ENCODE data around the gene FAM228B.

The FAM228B gene

DNA sequence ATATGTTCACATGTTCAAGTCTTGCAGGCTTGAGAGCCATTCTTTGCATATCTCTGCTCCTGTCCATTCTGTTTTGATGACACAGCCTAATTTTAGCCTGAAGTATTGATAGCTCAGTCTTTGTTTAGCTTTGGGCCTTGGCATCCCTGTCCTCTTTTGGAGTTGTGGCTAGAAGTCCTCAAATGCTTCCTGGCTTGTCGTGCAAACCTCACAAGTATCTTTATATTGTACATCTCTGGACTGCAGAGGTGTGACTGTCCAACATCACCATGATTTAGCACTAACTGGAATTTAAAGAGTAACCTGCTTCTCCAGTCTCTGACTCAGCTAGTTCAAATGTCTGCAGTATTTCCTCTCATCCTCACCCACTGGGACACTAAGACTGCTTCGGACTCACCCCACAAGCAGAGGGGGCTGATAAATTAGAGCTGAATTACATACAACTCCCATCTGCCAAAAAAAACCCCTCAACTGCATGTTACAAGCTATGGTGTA is 11.8 kb upstream of the FAM228B start:
- H3K9ac ChIP-seq (ENCODE audit: insufficient read length, low read depth): no peak overlapping the region
- no peak for TF ChIP-seq SUZ12 (IDR thresholded peaks at IDR 0.05; ENCODE audit: extremely low read depth, insufficient read depth, insufficient read length)
- no peak for TF ChIP-seq YY1 (IDR thresholded peaks at IDR 0.05; ENCODE audit: insufficient read depth, insufficient read length)
- no peak for TF ChIP-seq ZNF274 (IDR thresholded peaks at IDR 0.05; ENCODE audit: low read depth, low read length)
- no peaks in the 10 kb centered on the region for H3K27me3 ChIP-seq (ENCODE audit: insufficient read depth, insufficient read length)
- H3K36me3 ChIP-seq (ENCODE audit: insufficient read depth, insufficient read length, low read length): no peaks in the 10 kb centered on the region
- DNase-seq (ENCODE audit: low read depth, low spot score): no peak
- H3K4me1 ChIP-seq (ENCODE audit: insufficient read depth, insufficient read length): no peaks in the 10 kb centered on the region
- H3K9me3 ChIP-seq (ENCODE audit: insufficient read depth, low read length): peaks cover 21% of the 10 kb centered on the region
- H3K4me3 ChIP-seq (ENCODE audit: insufficient read length, low read depth): no peak overlapping the region

DNA sequence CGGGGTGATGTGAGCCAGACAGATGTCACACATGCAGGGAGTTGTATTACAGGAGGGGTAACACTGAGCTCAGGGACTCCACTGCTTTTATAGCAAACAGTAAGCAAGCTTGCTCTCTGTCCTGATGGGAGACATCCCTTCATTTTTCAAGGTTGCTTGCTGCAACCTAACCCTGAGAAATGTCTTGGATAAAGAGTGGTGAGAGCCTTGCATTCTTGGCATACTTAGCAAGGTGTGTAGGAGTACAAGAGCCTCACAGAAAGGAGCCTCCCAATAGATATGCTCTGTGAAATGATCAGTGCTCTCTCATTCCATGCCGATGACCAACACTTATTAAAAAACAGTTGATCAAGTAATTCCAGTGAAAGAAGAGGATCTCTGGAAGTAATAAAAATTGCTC is 8.2 kb upstream of the FAM228B start:
- Histone ChIP-seq H3K4me1 (ENCODE audit: insufficient read depth, insufficient read length) (no peaks in the 10 kb centered on the region), H3K9me3 (ENCODE audit: insufficient read depth, low read length) (peaks cover 21% of the 10 kb centered on the region), H3K9ac (ENCODE audit: insufficient read length, low read depth) (no peak overlapping the region), H3K36me3 (ENCODE audit: insufficient read depth, insufficient read length, low read length) (no peaks in the 10 kb centered on the region), H3K4me3 (ENCODE audit: insufficient read length, low read depth) (no peak overlapping the region), H3K27me3 (ENCODE audit: insufficient read depth, insufficient read length) (no peaks in the 10 kb centered on the region)
- TF ChIP-seq ZNF274 (IDR thresholded peaks at IDR 0.05; ENCODE audit: low read depth, low read length) (no peak), SUZ12 (IDR thresholded peaks at IDR 0.05; ENCODE audit: extremely low read depth, insufficient read depth, insufficient read length) (no peak), YY1 (IDR thresholded peaks at IDR 0.05; ENCODE audit: insufficient read depth, insufficient read length) (no peak)
- DNase-seq (ENCODE audit: low read depth, low spot score): no peak

DNA sequence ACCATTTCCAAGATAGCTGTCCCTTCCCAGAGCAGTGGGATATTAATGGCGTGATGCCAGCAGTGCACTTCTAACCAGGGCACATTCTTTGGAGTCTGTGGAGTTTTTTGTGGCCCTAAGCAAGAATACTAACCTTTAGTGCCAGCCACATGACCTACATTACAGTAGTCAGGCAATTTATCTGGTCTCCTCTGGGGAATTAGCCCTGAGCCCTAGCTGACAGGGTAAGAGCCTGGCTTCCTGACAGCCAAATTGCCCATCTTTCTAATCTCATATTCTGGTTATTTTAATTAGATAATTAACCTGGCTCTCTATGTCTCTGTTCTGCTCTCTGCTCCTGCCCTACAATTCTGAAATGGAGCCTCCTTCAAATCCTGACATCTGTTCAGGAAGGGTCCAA is 5.4 kb upstream of the FAM228B start:
- Histone ChIP-seq H3K9ac (ENCODE audit: insufficient read length, low read depth) (no peak overlapping the region), H3K4me3 (ENCODE audit: insufficient read length, low read depth) (no peak overlapping the region), H3K27me3 (ENCODE audit: insufficient read depth, insufficient read length) (no peaks in the 10 kb centered on the region), H3K9me3 (ENCODE audit: insufficient read depth, low read length) (peaks cover 21% of the 10 kb centered on the region), H3K4me1 (ENCODE audit: insufficient read depth, insufficient read length) (no peaks in the 10 kb centered on the region), H3K36me3 (ENCODE audit: insufficient read depth, insufficient read length, low read length) (no peaks in the 10 kb centered on the region)
- DNase-seq (ENCODE audit: low read depth, low spot score): no peak
- TF ChIP-seq YY1 (IDR thresholded peaks at IDR 0.05; ENCODE audit: insufficient read depth, insufficient read length): no peak
- no peak for TF ChIP-seq SUZ12 (IDR thresholded peaks at IDR 0.05; ENCODE audit: extremely low read depth, insufficient read depth, insufficient read length)
- TF ChIP-seq ZNF274 (IDR thresholded peaks at IDR 0.05; ENCODE audit: low read depth, low read length): no peak

DNA sequence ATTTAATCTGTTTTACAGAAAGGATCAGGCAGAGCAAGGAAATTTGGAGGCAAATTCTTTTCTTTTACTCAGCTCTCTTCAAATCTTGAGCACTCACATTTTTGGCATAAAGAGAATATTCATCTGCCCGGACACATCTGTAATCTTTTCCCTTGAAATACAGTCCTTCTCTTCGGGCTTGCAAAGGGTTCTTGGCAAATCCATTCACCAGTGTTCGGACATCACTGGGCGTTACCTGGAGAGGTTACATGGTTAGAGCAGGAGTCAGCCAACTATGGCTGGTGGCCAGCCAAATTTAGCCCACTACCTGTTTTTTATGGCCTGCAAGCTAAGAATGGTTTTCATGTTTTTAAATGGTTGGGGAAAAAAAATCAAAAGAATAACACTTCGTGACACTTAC is 2.2 kb upstream of the FAM228B start:
- Histone ChIP-seq H3K9me3 (ENCODE audit: insufficient read depth, low read length) (no peaks in the 10 kb centered on the region), H3K4me3 (ENCODE audit: insufficient read length, low read depth) (no peak overlapping the region), H3K4me1 (ENCODE audit: insufficient read depth, insufficient read length) (no peaks in the 10 kb centered on the region), H3K36me3 (ENCODE audit: insufficient read depth, insufficient read length, low read length) (peaks cover 5% of the 10 kb centered on the region), H3K9ac (ENCODE audit: insufficient read length, low read depth) (no peak overlapping the region), H3K27me3 (ENCODE audit: insufficient read depth, insufficient read length) (no peaks in the 10 kb centered on the region)
- DNase-seq (ENCODE audit: low read depth, low spot score): no peak
- TF ChIP-seq ZNF274 (IDR thresholded peaks at IDR 0.05; ENCODE audit: low read depth, low read length) (no peak), SUZ12 (IDR thresholded peaks at IDR 0.05; ENCODE audit: extremely low read depth, insufficient read depth, insufficient read length) (no peak), YY1 (IDR thresholded peaks at IDR 0.05; ENCODE audit: insufficient read depth, insufficient read length) (no peak)

DNA sequence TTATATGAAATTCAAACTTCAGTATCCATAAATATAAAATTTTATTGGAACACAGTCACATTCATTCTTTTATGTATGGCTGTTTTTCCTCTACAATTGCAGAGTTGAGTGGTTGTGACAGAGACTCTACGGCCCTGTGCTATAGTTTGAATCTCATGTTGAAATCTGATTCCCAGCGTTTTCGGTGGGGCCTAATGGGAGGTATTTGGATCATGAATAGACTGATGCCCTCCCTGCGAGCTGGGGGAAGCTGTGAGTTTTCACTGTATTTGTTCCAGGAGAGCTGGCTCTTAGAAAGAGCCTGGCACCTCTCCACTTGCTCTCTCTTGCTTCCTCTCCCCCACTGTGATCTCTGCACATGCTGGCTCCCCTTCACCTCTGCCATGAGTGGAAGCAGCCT is 1.8 kb upstream of the FAM228B start:
- TF ChIP-seq ZNF274 (IDR thresholded peaks at IDR 0.05; ENCODE audit: low read depth, low read length): no peak
- TF ChIP-seq YY1 (IDR thresholded peaks at IDR 0.05; ENCODE audit: insufficient read depth, insufficient read length): no peak
- no peak for TF ChIP-seq SUZ12 (IDR thresholded peaks at IDR 0.05; ENCODE audit: extremely low read depth, insufficient read depth, insufficient read length)
- DNase-seq (ENCODE audit: low read depth, low spot score): no peak
- Histone ChIP-seq H3K36me3 (ENCODE audit: insufficient read depth, insufficient read length, low read length) (peaks cover 5% of the 10 kb centered on the region), H3K9ac (ENCODE audit: insufficient read length, low read depth) (no peak overlapping the region), H3K27me3 (ENCODE audit: insufficient read depth, insufficient read length) (no peaks in the 10 kb centered on the region), H3K4me3 (ENCODE audit: insufficient read length, low read depth) (no peak overlapping the region), H3K9me3 (ENCODE audit: insufficient read depth, low read length) (no peaks in the 10 kb centered on the region), H3K4me1 (ENCODE audit: insufficient read depth, insufficient read length) (no peaks in the 10 kb centered on the region)

DNA sequence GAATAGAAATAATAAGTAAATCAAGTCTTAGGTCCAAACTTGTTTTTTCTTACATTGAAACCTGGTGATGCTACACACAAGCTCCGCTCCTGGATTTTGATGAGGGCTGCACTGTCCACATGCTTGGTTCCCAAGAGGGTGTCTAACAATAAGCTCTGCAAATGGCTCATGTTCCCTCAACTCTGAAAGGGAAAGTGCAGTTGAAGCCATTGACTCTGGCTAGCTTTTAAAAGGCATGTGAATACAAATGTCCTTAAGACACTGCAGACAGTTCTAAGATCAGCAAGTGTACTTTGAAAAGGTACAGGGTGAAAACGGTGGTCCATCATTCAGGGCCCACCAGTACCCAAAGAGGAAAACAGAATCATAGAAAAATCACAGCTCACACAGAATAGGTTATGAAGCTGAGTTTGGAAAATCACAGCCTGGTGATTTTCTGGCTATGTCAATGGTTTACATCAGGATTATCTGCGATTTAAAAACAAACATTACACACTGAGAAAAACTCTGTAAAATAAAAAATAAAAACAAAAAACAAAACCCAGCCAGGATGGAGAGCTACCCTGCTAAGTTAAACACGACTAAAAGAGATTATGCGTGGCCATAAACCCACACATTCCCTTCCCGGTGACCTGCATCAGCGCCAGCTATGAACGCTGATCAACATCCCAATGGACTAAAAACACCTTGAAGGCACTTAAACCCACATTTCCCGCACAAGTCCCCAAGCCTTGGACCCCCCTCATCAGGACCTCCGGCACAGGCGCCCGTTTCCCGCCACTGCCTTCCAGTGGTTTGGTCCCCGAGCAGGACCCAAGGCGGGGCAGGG is 689 bp upstream of the FAM228B start:
- peak overlapping the region; percentile 89 for H3K9ac ChIP-seq (ENCODE audit: insufficient read length, low read depth)
- no peaks in the 10 kb centered on the region for H3K4me1 ChIP-seq (ENCODE audit: insufficient read depth, insufficient read length)
- H3K27me3 ChIP-seq (ENCODE audit: insufficient read depth, insufficient read length): no peaks in the 10 kb centered on the region
- TF ChIP-seq SUZ12 (IDR thresholded peaks at IDR 0.05; ENCODE audit: extremely low read depth, insufficient read depth, insufficient read length): no peak
- no peak for TF ChIP-seq ZNF274 (IDR thresholded peaks at IDR 0.05; ENCODE audit: low read depth, low read length)
- TF ChIP-seq YY1 (IDR thresholded peaks at IDR 0.05; ENCODE audit: insufficient read depth, insufficient read length): no peak
- H3K9me3 ChIP-seq (ENCODE audit: insufficient read depth, low read length): no peaks in the 10 kb centered on the region
- H3K36me3 ChIP-seq (ENCODE audit: insufficient read depth, insufficient read length, low read length): peaks cover 5% of the 10 kb centered on the region
- peak overlapping the region; percentile 72 for H3K4me3 ChIP-seq (ENCODE audit: insufficient read length, low read depth)
- DNase-seq (ENCODE audit: low read depth, low spot score): peak; percentile 3

DNA sequence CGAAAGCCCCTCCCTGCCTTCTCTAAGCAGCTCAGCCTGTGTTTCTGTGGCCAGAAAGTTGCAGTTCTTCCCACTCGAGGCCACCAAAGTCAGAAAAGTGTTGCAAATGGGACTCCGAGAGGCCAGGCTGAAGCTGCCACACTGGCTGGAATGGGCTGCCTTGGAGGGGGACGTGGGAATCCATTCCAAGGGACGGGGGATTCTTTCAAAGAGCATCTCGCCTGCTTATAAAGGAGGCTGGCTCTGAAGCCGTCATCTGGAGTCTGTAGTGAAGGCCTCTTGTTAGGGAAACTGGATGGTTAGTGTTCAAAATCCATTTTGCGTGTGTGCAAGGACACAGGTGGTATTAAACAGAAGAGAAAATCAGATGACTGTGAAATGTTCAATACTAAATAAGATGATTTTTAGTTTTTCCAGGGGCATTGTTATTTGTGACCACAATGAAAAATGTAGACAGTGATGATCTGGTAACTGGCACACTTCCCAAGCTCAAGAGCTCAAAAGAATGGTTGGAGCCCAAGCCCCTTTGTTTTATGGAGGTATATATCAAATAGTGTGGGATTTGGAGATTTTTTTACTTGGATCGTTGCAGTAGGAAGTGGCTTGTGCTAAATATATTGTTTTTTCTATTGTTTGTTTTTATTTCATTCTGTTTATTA is 782 bp downstream of the FAM228B start:
- H3K9me3 ChIP-seq (ENCODE audit: insufficient read depth, low read length): no peaks in the 10 kb centered on the region
- H3K36me3 ChIP-seq (ENCODE audit: insufficient read depth, insufficient read length, low read length): peaks cover 5% of the 10 kb centered on the region
- DNase-seq (ENCODE audit: low read depth, low spot score): peak; percentile 13
- H3K27me3 ChIP-seq (ENCODE audit: insufficient read depth, insufficient read length): no peaks in the 10 kb centered on the region
- H3K4me3 ChIP-seq (ENCODE audit: insufficient read length, low read depth): peak overlapping the region; percentile 72
- H3K9ac ChIP-seq (ENCODE audit: insufficient read length, low read depth): peak overlapping the region; percentile 89
- no peak for TF ChIP-seq YY1 (IDR thresholded peaks at IDR 0.05; ENCODE audit: insufficient read depth, insufficient read length)
- TF ChIP-seq ZNF274 (IDR thresholded peaks at IDR 0.05; ENCODE audit: low read depth, low read length): no peak
- TF ChIP-seq SUZ12 (IDR thresholded peaks at IDR 0.05; ENCODE audit: extremely low read depth, insufficient read depth, insufficient read length): no peak
- H3K4me1 ChIP-seq (ENCODE audit: insufficient read depth, insufficient read length): no peaks in the 10 kb centered on the region

Data from NT2/D1 (cell line).